ENCODE measurements around the gene SURF2. TPM values are rescaled to one million over a fixed set of nuclear protein-coding genes. Genes with fewer than 3 reads are reported as not detected.
"Not testable (repeated sequence)": the region's sequence is repeated elsewhere in the genome, so short reads cannot be mapped to it uniquely, and the experiment has no call there.

The SURF2 gene
- total and polyA plus RNA-seq, 4 donors, result 10.7 to 36.9 (median 28.3) TPM

- Histone ChIP-seq H3K27ac (ENCODE audit: low read depth, low read length) (no peak overlapping the region), H3K36me3 (ENCODE audit: control insufficient read depth, insufficient read depth, low read length) (peaks cover 58% of the 10 kb centered on the region), H3K9me3 (ENCODE audit: control insufficient read depth, insufficient read depth, low read length) (no peaks in the 10 kb centered on the region), H3K4me1 (ENCODE audit: control insufficient read depth, insufficient read depth, low read length) (peaks cover 51% of the 10 kb centered on the region), H3K27me3 (ENCODE audit: control insufficient read depth, insufficient read depth, low read length) (no peaks in the 10 kb centered on the region), H3K4me3 (ENCODE audit: low read depth, low read length) (no peak overlapping the region)
- 68% methylated on average over 7 of the region's 12 CpGs for WGBS (ENCODE audit: insufficient coverage)
- DNase-seq (ENCODE audit: low read depth in 4 of 6, low spot score in 6 of 6), result no peak
These were observed 14.9 kb downstream of the SURF2 start for GRCh38 chr9:133371261-133371711.

- Histone ChIP-seq H3K4me3 (ENCODE audit: low read depth, low read length) (no peak overlapping the region), H3K27me3 (ENCODE audit: control insufficient read depth, insufficient read depth, low read length) (no peaks in the 10 kb centered on the region), H3K36me3 (ENCODE audit: control insufficient read depth, insufficient read depth, low read length) (peaks cover 49% of the 10 kb centered on the region), H3K4me1 (ENCODE audit: control insufficient read depth, insufficient read depth, low read length) (peaks cover 59% of the 10 kb centered on the region), H3K9me3 (ENCODE audit: control insufficient read depth, insufficient read depth, low read length) (no peaks in the 10 kb centered on the region), H3K27ac (ENCODE audit: low read depth, low read length) (no peak overlapping the region)
- WGBS (ENCODE audit: insufficient coverage), result 85% methylated on average over 7 of the region's 7 CpGs
- no peak for DNase-seq (ENCODE audit: low read depth in 4 of 6, low spot score in 6 of 6)
These were observed 15.8 kb downstream of the SURF2 start for GRCh38 chr9:133372144-133372543.

GRCh38 chr9:133374612-133375115 lies 18.3 kb downstream of the SURF2 start:
- peaks cover 44% of the 10 kb centered on the region for H3K4me1 ChIP-seq (ENCODE audit: control insufficient read depth, insufficient read depth, low read length)
- H3K36me3 ChIP-seq (ENCODE audit: control insufficient read depth, insufficient read depth, low read length), result peaks cover 34% of the 10 kb centered on the region
- H3K4me3 ChIP-seq (ENCODE audit: low read depth, low read length), result peak overlapping the region; percentile 73
- no peaks in the 10 kb centered on the region for H3K27me3 ChIP-seq (ENCODE audit: control insufficient read depth, insufficient read depth, low read length)
- DNase-seq (ENCODE audit: low read depth in 4 of 6, low spot score in 6 of 6), result no peak
- H3K9me3 ChIP-seq (ENCODE audit: control insufficient read depth, insufficient read depth, low read length), result no peaks in the 10 kb centered on the region
- peak overlapping the region; percentile 57 for H3K27ac ChIP-seq (ENCODE audit: low read depth, low read length)
- 44% methylated on average over 3 of the region's 12 CpGs for WGBS (ENCODE audit: insufficient coverage)

- under 1% methylated on average over 39 of the region's 39 CpGs for WGBS (ENCODE audit: insufficient coverage)
- H3K27me3 ChIP-seq (ENCODE audit: control insufficient read depth, insufficient read depth, low read length), result no peaks in the 10 kb centered on the region
- H3K27ac ChIP-seq (ENCODE audit: low read depth, low read length), result peak overlapping the region; percentile 57
- H3K4me1 ChIP-seq (ENCODE audit: control insufficient read depth, insufficient read depth, low read length), result peaks cover 44% of the 10 kb centered on the region
- H3K9me3 ChIP-seq (ENCODE audit: control insufficient read depth, insufficient read depth, low read length), result no peaks in the 10 kb centered on the region
- peak overlapping the region; percentile 73 for H3K4me3 ChIP-seq (ENCODE audit: low read depth, low read length)
- peaks cover 29% of the 10 kb centered on the region for H3K36me3 ChIP-seq (ENCODE audit: control insufficient read depth, insufficient read depth, low read length)
- peak in 2 of 6 donors; percentile 45 to 60 for DNase-seq (ENCODE audit: low read depth in 4 of 6, low spot score in 6 of 6)
These were observed 18.9 kb downstream of the SURF2 start for GRCh38 chr9:133375116-133375723.

GRCh38 chr9:133375724-133376654 lies 19.6 kb downstream of the SURF2 start, which contains the start of the genes STKLD1 and SURF4:
TSS of gene STKLD1 (plus strand) at chr9:133376366. CDS start at chr9:133376474, 108 bp downstream.
TSS of gene SURF4 (minus strand) at chr9:133376060. CDS start at chr9:133375969, 91 bp downstream.
- Histone ChIP-seq H3K4me1 (ENCODE audit: control insufficient read depth, insufficient read depth, low read length) (peaks cover 40% of the 10 kb centered on the region), H3K27me3 (ENCODE audit: control insufficient read depth, insufficient read depth, low read length) (no peaks in the 10 kb centered on the region), H3K9me3 (ENCODE audit: control insufficient read depth, insufficient read depth, low read length) (no peaks in the 10 kb centered on the region), H3K4me3 (ENCODE audit: low read depth, low read length) (peak within 1 kb of the TSS; percentile 73), H3K27ac (ENCODE audit: low read depth, low read length) (peak within 1 kb of the TSS; percentile 67), H3K36me3 (ENCODE audit: control insufficient read depth, insufficient read depth, low read length) (peaks cover 23% of the 10 kb centered on the region)
- WGBS (ENCODE audit: insufficient coverage), result under 1% methylated on average over 120 of the region's 120 CpGs
- peak; percentile 82 to 98 (median 92) for DNase-seq (ENCODE audit: low read depth in 4 of 6, low spot score in 6 of 6)

GRCh38 chr9:133377280-133377679 lies 20.9 kb downstream of the SURF2 start:
- WGBS (ENCODE audit: insufficient coverage), result over 99% methylated on average over 11 of the region's 14 CpGs

GRCh38 chr9:133377721-133378216 lies 21.4 kb downstream of the SURF2 start:
- no peak overlapping the region for H3K27ac ChIP-seq (ENCODE audit: low read depth, low read length)
- H3K36me3 ChIP-seq (ENCODE audit: control insufficient read depth, insufficient read depth, low read length), result peaks cover 9% of the 10 kb centered on the region
- WGBS (ENCODE audit: insufficient coverage), result 31% methylated on average over 3 of the region's 6 CpGs
- no peaks in the 10 kb centered on the region for H3K27me3 ChIP-seq (ENCODE audit: control insufficient read depth, insufficient read depth, low read length)
- no peak for DNase-seq (ENCODE audit: low read depth in 4 of 6, low spot score in 6 of 6)
- H3K4me1 ChIP-seq (ENCODE audit: control insufficient read depth, insufficient read depth, low read length), result peaks cover 25% of the 10 kb centered on the region
- H3K4me3 ChIP-seq (ENCODE audit: low read depth, low read length), result no peak overlapping the region
- H3K9me3 ChIP-seq (ENCODE audit: control insufficient read depth, insufficient read depth, low read length), result no peaks in the 10 kb centered on the region

More at GRCh38 chr9:133377280-133377679, 20.9 kb downstream of the SURF2 start:
- H3K4me3 ChIP-seq (ENCODE audit: low read depth, low read length); DNase-seq (ENCODE audit: low read depth in 4 of 6, low spot score in 6 of 6); H3K27me3 ChIP-seq (ENCODE audit: control insufficient read depth, insufficient read depth, low read length); H3K9me3 ChIP-seq (ENCODE audit: control insufficient read depth, insufficient read depth, low read length); H3K27ac ChIP-seq (ENCODE audit: low read depth, low read length): not testable (repeated sequence)
- Histone ChIP-seq H3K4me1 (ENCODE audit: control insufficient read depth, insufficient read depth, low read length) (peaks cover 28% of the 10 kb centered on the region), H3K36me3 (ENCODE audit: control insufficient read depth, insufficient read depth, low read length) (peaks cover 12% of the 10 kb centered on the region)

GRCh38 chr9:133378408-133378962 lies 22.1 kb downstream of the SURF2 start:
- H3K36me3 ChIP-seq (ENCODE audit: control insufficient read depth, insufficient read depth, low read length), result peaks cover 2% of the 10 kb centered on the region
- DNase-seq (ENCODE audit: low read depth in 4 of 6, low spot score in 6 of 6), result no peak
- H3K4me1 ChIP-seq (ENCODE audit: control insufficient read depth, insufficient read depth, low read length), result peaks cover 20% of the 10 kb centered on the region
- H3K27ac ChIP-seq (ENCODE audit: low read depth, low read length), result no peak overlapping the region
- H3K4me3 ChIP-seq (ENCODE audit: low read depth, low read length), result no peak overlapping the region
- H3K27me3 ChIP-seq (ENCODE audit: control insufficient read depth, insufficient read depth, low read length), result no peaks in the 10 kb centered on the region
- H3K9me3 ChIP-seq (ENCODE audit: control insufficient read depth, insufficient read depth, low read length), result no peaks in the 10 kb centered on the region
- 89% methylated on average over 1 of the region's 1 CpG for WGBS (ENCODE audit: insufficient coverage)

Measured in spinal cord (tissue), 10 donors.